Measurements from ENCODE around the gene EPB41L4B.
A peak's percentile ranks its signal among the peaks of the same experiment; 100 is the strongest.
"Not testable (repeated sequence)": the region's sequence is repeated elsewhere in the genome, so short reads cannot be mapped to it uniquely, and the experiment has no call there.

EPB41L4B gene

GRCh38 chr9:109297899-109298298, 23.0 kb downstream of the EPB41L4B start:
- DNase-seq (ENCODE audit: low read depth): no peak

GRCh38 chr9:109295221-109296130, 25.4 kb downstream of the EPB41L4B start:
- DNase-seq (ENCODE audit: low read depth): no peak

GRCh38 chr9:109290385-109290784, 30.5 kb downstream of the EPB41L4B start:
- DNase-seq (ENCODE audit: low read depth): no peak

- DNase-seq (ENCODE audit: low read depth): no peak
Measured at GRCh38 chr9:109289931-109290330, 30.9 kb downstream of the EPB41L4B start.

GRCh38 chr9:109289186-109289585, 31.7 kb downstream of the EPB41L4B start:
- DNase-seq (ENCODE audit: low read depth): no peak

GRCh38 chr9:109286981-109287380, 33.9 kb downstream of the EPB41L4B start:
- DNase-seq (ENCODE audit: low read depth): peak; percentile 43

GRCh38 chr9:109286571-109286977, 34.3 kb downstream of the EPB41L4B start:
- DNase-seq (ENCODE audit: low read depth): peak; percentile 60

GRCh38 chr9:109283672-109284071, 37.2 kb downstream of the EPB41L4B start:
- DNase-seq (ENCODE audit: low read depth): not testable (repeated sequence)

- no peak for DNase-seq (ENCODE audit: low read depth)
Measured at GRCh38 chr9:109283012-109283411, 37.8 kb downstream of the EPB41L4B start.

- DNase-seq (ENCODE audit: low read depth): no peak
Measured at GRCh38 chr9:109282302-109282701, 38.6 kb downstream of the EPB41L4B start.

GRCh38 chr9:109281518-109281917, 39.3 kb downstream of the EPB41L4B start:
- DNase-seq (ENCODE audit: low read depth): no peak

GRCh38 chr9:109278848-109279247, 42.0 kb downstream of the EPB41L4B start:
- DNase-seq (ENCODE audit: low read depth): no peak

- no peak for DNase-seq (ENCODE audit: low read depth)
Measured at GRCh38 chr9:109278216-109278615, 42.6 kb downstream of the EPB41L4B start.

GRCh38 chr9:109277451-109277850, 43.4 kb downstream of the EPB41L4B start:
- DNase-seq (ENCODE audit: low read depth): no peak

GRCh38 chr9:109276469-109277440, 44.1 kb downstream of the EPB41L4B start:
- no peak for DNase-seq (ENCODE audit: low read depth)

- DNase-seq (ENCODE audit: low read depth): no peak
Measured at GRCh38 chr9:109274884-109275730, 45.8 kb downstream of the EPB41L4B start.

GRCh38 chr9:109273869-109274268, 47.0 kb downstream of the EPB41L4B start:
- DNase-seq (ENCODE audit: low read depth): no peak

GRCh38 chr9:109272745-109273144, 48.1 kb downstream of the EPB41L4B start:
- DNase-seq (ENCODE audit: low read depth): no peak

- no peak for DNase-seq (ENCODE audit: low read depth)
Measured at GRCh38 chr9:109272045-109272444, 48.8 kb downstream of the EPB41L4B start.

GRCh38 chr9:109270971-109271925, 49.6 kb downstream of the EPB41L4B start:
- no peak for DNase-seq (ENCODE audit: low read depth)

Data from fibroblast of gingiva (primary cell).